ENCODE data around the gene CIDEB. TPM values are rescaled to one million over a fixed set of nuclear protein-coding genes. Genes with fewer than 3 reads are reported as not detected.

Gene CIDEB
- total and polyA plus RNA-seq, 2 of the 8 experiments (the other 6 are each of a cell fraction or from before 2014, with no cell fraction given), result 0.11 TPM; not detected in 1

DNA sequence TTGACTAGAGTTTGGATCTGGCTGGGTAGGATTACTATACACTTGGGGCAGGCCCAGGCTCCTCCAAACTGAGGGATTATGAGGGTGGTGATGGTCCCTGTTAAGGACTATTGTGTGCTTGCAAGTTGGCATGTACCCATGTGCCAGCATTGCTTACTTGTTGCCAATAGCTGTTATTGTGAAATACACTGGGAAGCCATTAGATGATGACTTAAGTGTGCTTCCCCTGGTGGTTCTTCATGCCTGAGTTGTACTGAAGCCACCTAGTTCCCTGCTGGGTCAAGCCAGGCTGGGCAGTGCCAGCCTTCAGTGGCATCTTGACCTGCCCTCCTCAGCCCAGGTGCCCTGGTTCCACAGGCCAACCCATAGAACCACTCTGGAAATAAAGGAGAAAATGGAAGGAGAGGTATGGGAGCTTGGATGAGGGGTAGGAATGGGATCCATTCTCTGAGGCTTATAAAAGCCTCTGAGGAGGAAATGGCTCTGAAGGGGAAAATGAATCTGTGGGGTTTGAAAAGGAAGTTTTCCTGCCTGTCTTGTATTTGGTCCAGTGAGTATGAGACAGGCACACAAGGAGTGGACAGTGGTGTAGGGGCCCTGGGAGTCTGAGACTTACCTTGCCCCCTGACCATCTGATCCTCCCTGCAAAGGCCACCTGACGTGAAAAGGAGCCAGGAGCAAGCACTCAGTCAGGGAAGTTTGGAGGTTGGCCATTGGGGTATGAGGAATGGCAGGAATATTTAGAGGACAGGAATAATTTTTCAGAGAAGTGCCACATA is 4.2 kb upstream of the CIDEB start:
- H2AFZ ChIP-seq (ENCODE audit: low read length), result no peak overlapping the region
- H3K4ac ChIP-seq (replicated peaks; ENCODE audit: insufficient read length, low read depth, low read length), result no peak overlapping the region
- H2BK5ac ChIP-seq (ENCODE audit: low read depth, low read length), result no peak overlapping the region
- no peak overlapping the region for H2AK5ac ChIP-seq (ENCODE audit: low read depth, low read length)
- H3K18ac ChIP-seq (ENCODE audit: extremely low read depth, low read length), result no peak overlapping the region
- peaks cover 0 to 12% (median 7%) of the 10 kb centered on the region in 4 experiments; a peak in 6 of 7 replicates for H3K27me3 ChIP-seq (replicated peaks in 1 of 4; ENCODE audit: control insufficient read depth in 3 of 4, extremely low read depth in 1 of 4, insufficient read depth in 3 of 4, low read length in 3 of 4)
- H3K9ac ChIP-seq (replicated peaks in 1 of 4; ENCODE audit: extremely low read depth in 1 of 4, low read depth in 3 of 4, low read length in 3 of 4), result no peak overlapping the region
- no peak overlapping the region for H4K91ac ChIP-seq (replicated peaks; ENCODE audit: insufficient read length, low read length)
- no peak overlapping the region for H3K4me2 ChIP-seq (ENCODE audit: insufficient read depth in 1 of 2, low read depth in 2 of 2, low read length in 2 of 2)
- H2BK20ac ChIP-seq (ENCODE audit: low read length), result no peak overlapping the region
- no peaks in the 10 kb centered on the region; a peak in 2 of 7 replicates for H3K4me1 ChIP-seq (replicated peaks in 1 of 4; ENCODE audit: control insufficient read depth in 3 of 4, insufficient read depth in 4 of 4, low read length in 3 of 4)
- WGBS, 2 experiments (ENCODE audit: extremely low coverage in 1 of 2, insufficient coverage in 1 of 2, insufficient read length in 1 of 2, insufficient replicate concordance in 2 of 2, low coverage in 1 of 2, low lambda C conversion rate in 2 of 2, missing lambda C conversion rate in 1 of 2), result 90% methylated on average over 1 of the region's 1 CpG; no CpG with 5 or more reads in 1 of the 2 experiments
- H3K23me2 ChIP-seq (ENCODE audit: low read depth, low read length), result peaks cover 1% of the 10 kb centered on the region; the same call in 1 of the 2 replicates
- no peak overlapping the region for H2BK12ac ChIP-seq (ENCODE audit: low read depth, low read length)
- H3K36me3 ChIP-seq (ENCODE audit: control insufficient read depth in 2 of 4, insufficient read depth in 4 of 4, low read length in 3 of 4), result peaks cover 0 to 10% (median 1%) of the 10 kb centered on the region in 4 experiments; a peak in 3 of 8 replicates
- H3K79me1 ChIP-seq (ENCODE audit: low read depth, low read length), result no peaks in the 10 kb centered on the region
- FAIRE-seq, result no peak
- no peak overlapping the region for H3K14ac ChIP-seq (ENCODE audit: insufficient read length)
- H2BK120ac ChIP-seq (replicated peaks; ENCODE audit: low read depth, low read length), result no peak overlapping the region
- H3K56ac ChIP-seq (replicated peaks; ENCODE audit: insufficient read length, low read depth, low read length), result no peak overlapping the region
- POLR2A ChIA-PET (ENCODE audit: partially characterized antibody), result interaction anchor here (0.9 to 5.1 kb wide), 5 partner anchors 12 to 125 kb away, joined by 3 to 35 read pairs (median 4); partner anchors contain the start of genes DHRS1, NOP9, RABGGTA and TINF2
- H3K23ac ChIP-seq (ENCODE audit: insufficient read length), result no peak overlapping the region
- no peak overlapping the region for H4K8ac ChIP-seq (ENCODE audit: extremely low read depth, insufficient read depth, low read length)
- no peak overlapping the region for H3K4me3 ChIP-seq (ENCODE audit: extremely low read depth in 1 of 4, insufficient read depth in 2 of 4, low read depth in 3 of 4, low read length in 4 of 4)
- no peaks in the 10 kb centered on the region; a peak in 1 of 4 replicates for H3K9me3 ChIP-seq (ENCODE audit: insufficient read depth in 2 of 2, low read depth in 1 of 2, low read length in 1 of 2)
- no peak overlapping the region for H3K27ac ChIP-seq (ENCODE audit: low read depth, low read length)
- DNase-seq (ENCODE audit: low read depth in 1 of 2, low spot score in 2 of 2), result no peak
- TF ChIP-seq, protein P1, sequence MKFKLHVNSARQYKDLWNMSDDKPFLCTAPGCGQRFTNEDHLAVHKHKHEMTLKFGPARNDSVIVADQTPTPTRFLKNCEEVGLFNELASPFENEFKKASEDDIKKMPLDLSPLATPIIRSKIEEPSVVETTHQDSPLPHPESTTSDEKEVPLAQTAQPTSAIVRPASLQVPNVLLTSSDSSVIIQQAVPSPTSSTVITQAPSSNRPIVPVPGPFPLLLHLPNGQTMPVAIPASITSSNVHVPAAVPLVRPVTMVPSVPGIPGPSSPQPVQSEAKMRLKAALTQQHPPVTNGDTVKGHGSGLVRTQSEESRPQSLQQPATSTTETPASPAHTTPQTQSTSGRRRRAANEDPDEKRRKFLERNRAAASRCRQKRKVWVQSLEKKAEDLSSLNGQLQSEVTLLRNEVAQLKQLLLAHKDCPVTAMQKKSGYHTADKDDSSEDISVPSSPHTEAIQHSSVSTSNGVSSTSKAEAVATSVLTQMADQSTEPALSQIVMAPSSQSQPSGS (IDR thresholded peaks at IDR 0.05; ENCODE audit: low read length), result no peak
- TF ChIP-seq HDAC6 (IDR thresholded peaks at IDR 0.05; ENCODE audit: low read depth, low read length) (no peak), BRCA1 (IDR thresholded peaks at IDR 0.05; ENCODE audit: low read depth, low read length) (no peak)
- H4K20me1 ChIP-seq (replicated peaks in 1 of 2; ENCODE audit: control insufficient read depth in 1 of 2, insufficient read depth in 2 of 2, low read length in 2 of 2), result peaks cover 2 to 6% of the 10 kb centered on the region in 2 experiments
- no peaks in the 10 kb centered on the region for H3K79me2 ChIP-seq (ENCODE audit: control insufficient read depth in 1 of 2, insufficient read depth in 2 of 2, low read length in 2 of 2)
- CTCF ChIA-PET (ENCODE audit: partially characterized antibody), result interaction anchor here (0.6 to 15.8 kb wide), 6 partner anchors 9 to 161 kb away, joined by 3 to 173 read pairs (median 6); partner anchors contain the start of gene ADCY4
- no peak overlapping the region for H2BK15ac ChIP-seq (ENCODE audit: low read length)
- no peak overlapping the region for H4K5ac ChIP-seq (ENCODE audit: insufficient read length, low read depth, low read length)
